Aorta (tissue), 5 donors: ENCODE data around the gene C10orf90. TPM values are rescaled to one million over a fixed set of nuclear protein-coding genes. Genes with fewer than 3 reads are reported as not detected.

Experiments used
- ATAC-seq: fragments of 200-7000 bp; cut with Tn5 transposase; one replicate; pipeline ENCODE4 v1.9.1; 2022; ENCODE audit warnings: moderate library complexity; ENCODE audit not compliant: low FRiP score
- DNase-seq, 2 donors: peaks; one replicate each; pipeline ENCODE4 v3.0.0-alpha.2; 2020
- H3K27ac ChIP-seq, 2 donors: one replicate each; pipeline ENCODE4 v1.5.1; 2013; ENCODE audit warnings: low read length in 2 of 2, mild to moderate bottlenecking in 2 of 2, moderate library complexity in 2 of 2, control low read depth in 1 of 2, inconsistent platforms in 1 of 2, low read depth in 1 of 2
- H3K27me3 ChIP-seq, 2 donors: one replicate each; pipeline ENCODE4 v1.6.1; 2013; ENCODE audit warnings: control low read depth in 1 of 2, low read length in 1 of 2, mild to moderate bottlenecking in 1 of 2, moderate library complexity in 1 of 2; ENCODE audit not compliant: insufficient read depth in 2 of 2, control insufficient read depth in 1 of 2
- H3K36me3 ChIP-seq, 2 donors: one replicate each; pipeline ENCODE4 v1.6.1; 2013; ENCODE audit warnings: control low read depth in 1 of 2, low read length in 1 of 2, mild to moderate bottlenecking in 1 of 2; ENCODE audit not compliant: insufficient read depth in 2 of 2, control insufficient read depth in 1 of 2
- H3K4me1 ChIP-seq, 2 donors: one replicate each; pipeline ENCODE4 v1.6.1; 2013; ENCODE audit warnings: low read length in 2 of 2, control low read depth in 1 of 2, mild to moderate bottlenecking in 1 of 2, moderate library complexity in 1 of 2; ENCODE audit not compliant: insufficient read depth in 2 of 2, control insufficient read depth in 1 of 2
- H3K4me3 ChIP-seq, 2 donors: one replicate each; pipeline ENCODE4 v1.5.1; 2013; ENCODE audit warnings: low read length in 2 of 2, control low read depth in 1 of 2, mild to moderate bottlenecking in 1 of 2
- H3K9me3 ChIP-seq: one replicate; pipeline ENCODE4 v1.6.1; 2013; ENCODE audit warnings: mild to moderate bottlenecking, low read length; ENCODE audit not compliant: control insufficient read depth
- WGBS, 2 donors: extraction: QIAGEN DNeasy Blood & Tissue Kit; methylation state at CpG; one replicate each; pipeline ENCODE4 v1.1.7; 2013; 5-methylcytosine and 5-hydroxymethylcytosine counted together
- intact Hi-C, 2 donors: fragments of 100-400 bp; cut with DNase I; formaldehyde crosslinking; loops; one replicate each; pipeline versions ENCODE4 v1.14.2 to v1.15.0; 2022
- polyA plus RNA-seq, 2 donors: library from polyadenylated mRNA; stranded (reverse); fragments of 200-250 nt; gene quantifications; one replicate each; pipeline ENCODE4 v1.2.3, GENCODE V29; 2013
- total RNA-seq, 2 donors: library from RNA; stranded (reverse); fragmentation: NEBNext Ultra II Directional; extraction: Animal tissue kit (Norgen Biotek cat#: 25700); gene quantifications; one replicate each; pipeline ENCODE4 v1.2.1, GENCODE V29; 2021
- donor health status: healthy with polysubstance abuse.
- donor health status: Bipolar disorder and iron deficiency.
- donor health status: DM: no; HTN: no; CAD: no.
- donor health status: DM: no; HTN: no; CAD: no.
- donor health status: DM: yes; HTN: yes; CAD: no.

C10orf90 gene
- total and polyA plus RNA-seq, 4 donors: not detected

GRCh38 chr10:126475074-126475691 is 195.3 kb downstream of the C10orf90 start:
- no peak overlapping the region for H3K4me3 ChIP-seq
- H3K9me3 ChIP-seq: no peaks in the 10 kb centered on the region
- WGBS, 2 donors: 92 to 94% methylated on average over 6 of the region's 6 CpGs
- no peaks in the 10 kb centered on the region for H3K27me3 ChIP-seq
- no peak overlapping the region for H3K27ac ChIP-seq
- DNase-seq (no peak), ATAC-seq (no peak)
- H3K4me1 ChIP-seq: no peaks in the 10 kb centered on the region
- H3K36me3 ChIP-seq: no peaks in the 10 kb centered on the region
- intact Hi-C loops: loop anchor here in 1 of 2 donors (10.0 kb wide), 1 partner anchor 90 kb away; the partner anchor contains the start of gene ADAM12

GRCh38 chr10:126474031-126474430 is 196.5 kb downstream of the C10orf90 start:
- Histone ChIP-seq H3K27ac (no peak overlapping the region), H3K9me3 (no peaks in the 10 kb centered on the region), H3K4me3 (no peak overlapping the region), H3K27me3 (no peaks in the 10 kb centered on the region), H3K4me1 (no peaks in the 10 kb centered on the region), H3K36me3 (no peaks in the 10 kb centered on the region)
- DNase-seq (no peak), ATAC-seq (no peak)
- intact Hi-C loops: loop anchor here in 1 of 2 donors (10.0 kb wide), 1 partner anchor 89 kb away; the partner anchor contains the start of gene ADAM12
- WGBS, 2 donors: 94 to 96% methylated on average over 6 of the region's 6 CpGs

GRCh38 chr10:126470991-126471390 is 199.5 kb downstream of the C10orf90 start:
- no peak for ATAC-seq
- intact Hi-C loops: loop anchor here in 1 of 2 donors (10.0 kb wide), 1 partner anchor 86 kb away; the partner anchor contains the start of gene ADAM12
- DNase-seq: no peak
- H3K27me3 ChIP-seq: no peaks in the 10 kb centered on the region
- H3K36me3 ChIP-seq: no peaks in the 10 kb centered on the region
- no peaks in the 10 kb centered on the region for H3K9me3 ChIP-seq
- no peaks in the 10 kb centered on the region for H3K4me1 ChIP-seq
- 49 to 60% methylated on average over 8 of the region's 8 CpGs for WGBS, 2 donors
- no peak overlapping the region for H3K27ac ChIP-seq
- H3K4me3 ChIP-seq: no peak overlapping the region

GRCh38 chr10:126469692-126470091 is 200.8 kb downstream of the C10orf90 start:
- Histone ChIP-seq H3K27ac (no peak overlapping the region), H3K4me1 (no peaks in the 10 kb centered on the region), H3K27me3 (no peaks in the 10 kb centered on the region), H3K36me3 (no peaks in the 10 kb centered on the region), H3K9me3 (no peaks in the 10 kb centered on the region), H3K4me3 (no peak overlapping the region)
- 83 to 85% methylated on average over 5 of the region's 5 CpGs for WGBS, 2 donors
- intact Hi-C loops: loop anchor here in 1 of 2 donors (10.0 kb wide), 1 partner anchor 85 kb away; the partner anchor contains the start of gene ADAM12
- ATAC-seq: no peak
- DNase-seq: no peak

GRCh38 chr10:126468876-126469643 is 201.4 kb downstream of the C10orf90 start:
- no peak overlapping the region for H3K27ac ChIP-seq
- ATAC-seq: no peak
- intact Hi-C loops: no loop called here
- DNase-seq: no peak
- no peak overlapping the region for H3K4me3 ChIP-seq
- no peaks in the 10 kb centered on the region for H3K4me1 ChIP-seq
- H3K27me3 ChIP-seq: no peaks in the 10 kb centered on the region
- 69 to 72% methylated on average over 5 of the region's 5 CpGs for WGBS, 2 donors
- no peaks in the 10 kb centered on the region for H3K36me3 ChIP-seq
- H3K9me3 ChIP-seq: no peaks in the 10 kb centered on the region

GRCh38 chr10:126468467-126468866 is 202.0 kb downstream of the C10orf90 start:
- intact Hi-C loops: no loop called here
- Histone ChIP-seq H3K9me3 (no peaks in the 10 kb centered on the region), H3K27me3 (no peaks in the 10 kb centered on the region), H3K4me1 (no peaks in the 10 kb centered on the region), H3K27ac (no peak overlapping the region), H3K4me3 (no peak overlapping the region), H3K36me3 (no peaks in the 10 kb centered on the region)
- WGBS, 2 donors: 72 to 82% methylated on average over 4 of the region's 4 CpGs
- no peak for DNase-seq
- no peak for ATAC-seq

- ATAC-seq: no peak
- no peaks in the 10 kb centered on the region for H3K27me3 ChIP-seq
- intact Hi-C loops: no loop called here
Observed at GRCh38 chr10:126465771-126466170, 204.7 kb downstream of the C10orf90 start.

GRCh38 chr10:126463286-126463685 is 207.2 kb downstream of the C10orf90 start:
- Histone ChIP-seq H3K9me3 (no peaks in the 10 kb centered on the region), H3K27me3 (no peaks in the 10 kb centered on the region), H3K4me3 (no peak overlapping the region), H3K4me1 (no peaks in the 10 kb centered on the region), H3K36me3 (no peaks in the 10 kb centered on the region), H3K27ac (no peak overlapping the region)
- DNase-seq: no peak
- 71 to 80% methylated on average over 11 of the region's 11 CpGs for WGBS, 2 donors
- intact Hi-C loops: no loop called here
- no peak for ATAC-seq

More at GRCh38 chr10:126465771-126466170, 204.7 kb downstream of the C10orf90 start:
- Histone ChIP-seq H3K4me1 (no peaks in the 10 kb centered on the region), H3K27ac (no peak overlapping the region), H3K36me3 (no peaks in the 10 kb centered on the region), H3K4me3 (no peak overlapping the region), H3K9me3 (no peaks in the 10 kb centered on the region)
- no peak for DNase-seq
- 6 to 13% methylated on average over 1 of the region's 1 CpG for WGBS, 2 donors
